HG03432 (cell line): ENCODE data around the gene MYBBP1A.
"Not testable (repeated sequence)": the region's sequence is repeated elsewhere in the genome, so short reads cannot be mapped to it uniquely, and the experiment has no call there.

Experiments
- ATAC-seq: cut with Tn5 transposase; IDR thresholded peaks from one replicate; pipeline ENCODE4 v1.9.1; 2021; ENCODE audit warnings: mild to moderate bottlenecking, moderate library complexity; ENCODE audit not compliant: unreplicated experiment

The MYBBP1A gene, protein sequence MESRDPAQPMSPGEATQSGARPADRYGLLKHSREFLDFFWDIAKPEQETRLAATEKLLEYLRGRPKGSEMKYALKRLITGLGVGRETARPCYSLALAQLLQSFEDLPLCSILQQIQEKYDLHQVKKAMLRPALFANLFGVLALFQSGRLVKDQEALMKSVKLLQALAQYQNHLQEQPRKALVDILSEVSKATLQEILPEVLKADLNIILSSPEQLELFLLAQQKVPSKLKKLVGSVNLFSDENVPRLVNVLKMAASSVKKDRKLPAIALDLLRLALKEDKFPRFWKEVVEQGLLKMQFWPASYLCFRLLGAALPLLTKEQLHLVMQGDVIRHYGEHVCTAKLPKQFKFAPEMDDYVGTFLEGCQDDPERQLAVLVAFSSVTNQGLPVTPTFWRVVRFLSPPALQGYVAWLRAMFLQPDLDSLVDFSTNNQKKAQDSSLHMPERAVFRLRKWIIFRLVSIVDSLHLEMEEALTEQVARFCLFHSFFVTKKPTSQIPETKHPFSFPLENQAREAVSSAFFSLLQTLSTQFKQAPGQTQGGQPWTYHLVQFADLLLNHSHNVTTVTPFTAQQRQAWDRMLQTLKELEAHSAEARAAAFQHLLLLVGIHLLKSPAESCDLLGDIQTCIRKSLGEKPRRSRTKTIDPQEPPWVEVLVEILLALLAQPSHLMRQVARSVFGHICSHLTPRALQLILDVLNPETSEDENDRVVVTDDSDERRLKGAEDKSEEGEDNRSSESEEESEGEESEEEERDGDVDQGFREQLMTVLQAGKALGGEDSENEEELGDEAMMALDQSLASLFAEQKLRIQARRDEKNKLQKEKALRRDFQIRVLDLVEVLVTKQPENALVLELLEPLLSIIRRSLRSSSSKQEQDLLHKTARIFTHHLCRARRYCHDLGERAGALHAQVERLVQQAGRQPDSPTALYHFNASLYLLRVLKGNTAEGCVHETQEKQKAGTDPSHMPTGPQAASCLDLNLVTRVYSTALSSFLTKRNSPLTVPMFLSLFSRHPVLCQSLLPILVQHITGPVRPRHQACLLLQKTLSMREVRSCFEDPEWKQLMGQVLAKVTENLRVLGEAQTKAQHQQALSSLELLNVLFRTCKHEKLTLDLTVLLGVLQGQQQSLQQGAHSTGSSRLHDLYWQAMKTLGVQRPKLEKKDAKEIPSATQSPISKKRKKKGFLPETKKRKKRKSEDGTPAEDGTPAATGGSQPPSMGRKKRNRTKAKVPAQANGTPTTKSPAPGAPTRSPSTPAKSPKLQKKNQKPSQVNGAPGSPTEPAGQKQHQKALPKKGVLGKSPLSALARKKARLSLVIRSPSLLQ (N-terminal part only)

DNA sequence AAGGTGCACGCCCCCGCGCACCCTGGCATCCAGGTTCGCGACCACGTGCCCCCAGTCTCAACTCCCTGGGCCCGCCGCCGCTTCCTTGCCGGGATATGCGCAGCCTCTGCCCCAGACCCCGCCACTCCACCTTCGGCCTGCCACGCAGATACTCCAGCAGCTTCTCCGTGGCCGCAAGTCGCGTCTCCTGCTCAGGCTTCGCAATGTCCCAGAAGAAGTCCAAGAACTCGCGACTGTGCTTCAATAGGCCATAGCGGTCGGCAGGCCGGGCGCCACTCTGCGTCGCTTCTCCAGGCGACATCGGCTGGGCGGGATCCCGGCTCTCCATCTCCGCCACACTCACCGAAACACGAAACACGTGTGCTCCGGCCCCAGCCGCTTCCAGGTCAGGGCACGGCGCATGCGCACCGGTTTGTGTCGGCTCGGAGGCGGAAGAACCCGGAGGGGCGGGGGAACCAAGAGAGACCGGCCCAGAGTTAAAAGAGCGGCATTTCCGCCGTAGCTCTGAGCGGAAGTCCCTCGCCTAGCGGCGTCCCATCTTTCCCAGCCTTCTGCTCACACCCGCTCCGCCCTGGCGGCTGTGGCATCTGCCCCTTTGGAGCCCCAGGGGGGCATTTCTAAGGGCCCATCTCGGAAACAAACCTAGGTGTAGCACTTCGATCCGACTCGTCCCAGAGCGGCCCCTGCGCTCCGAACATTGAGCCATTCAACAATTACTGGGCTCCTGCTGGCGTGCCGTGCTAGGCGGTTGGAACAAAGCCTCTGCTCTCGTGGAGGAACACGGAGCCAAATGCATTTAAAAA is at the start of gene MYBBP1A:
Gene MYBBP1A, minus strand, starts transcription at position 388 of the 803 bp plus-strand sequence. Its CDS starts 60 bp downstream, at position 328.
- peak; percentile 82 for ATAC-seq

DNA sequence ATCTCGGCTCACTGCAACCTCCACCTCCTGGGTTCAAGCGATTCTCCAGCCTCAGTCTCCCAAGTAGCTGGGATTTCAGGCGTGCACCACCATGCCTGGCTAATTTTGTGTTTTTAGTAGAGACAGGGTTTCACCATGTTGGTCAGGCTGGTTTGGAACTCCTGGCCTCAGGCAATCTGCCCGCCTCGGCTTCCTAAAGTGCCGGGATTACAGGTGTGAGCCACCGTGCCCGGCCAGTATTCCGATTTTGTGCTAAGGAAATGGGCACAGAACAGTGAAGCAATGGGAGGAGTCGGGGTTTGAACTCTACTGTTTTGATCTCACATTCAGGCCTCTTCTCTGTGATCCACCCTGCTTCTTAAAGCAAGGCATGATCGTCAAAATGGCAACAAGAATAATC is 49.6 kb upstream of the MYBBP1A start:
- not testable (repeated sequence) for ATAC-seq

DNA sequence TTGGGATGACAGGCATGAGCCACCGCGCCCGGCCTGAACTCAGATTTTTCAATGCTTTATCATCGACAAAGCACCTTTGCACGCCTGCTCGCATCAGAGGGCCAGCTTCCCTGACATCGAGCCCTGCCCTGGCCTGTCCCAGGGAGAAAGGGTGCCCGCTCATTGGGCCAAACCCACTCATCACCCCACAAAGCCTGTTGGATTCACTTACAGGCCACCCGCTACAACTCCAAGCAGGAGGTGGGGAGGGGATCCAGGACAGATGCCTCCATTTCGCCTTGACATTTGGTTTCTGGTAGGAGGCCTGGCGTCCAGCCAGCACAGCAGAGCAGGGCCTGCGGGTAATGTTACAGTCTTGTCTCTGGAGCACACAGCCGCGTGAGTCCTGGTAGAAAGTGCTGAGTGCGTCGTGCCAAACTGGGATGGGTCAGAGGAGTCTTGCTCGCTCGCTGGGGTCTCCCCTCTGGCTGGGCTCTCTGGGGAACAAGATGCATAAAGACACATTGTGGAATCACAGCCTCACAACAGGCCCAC is 49.0 kb upstream of the MYBBP1A start:
- ATAC-seq, result no peak

GRCh38 chr17:4602041-4602440 is 46.9 kb upstream of the MYBBP1A start:
- no peak for ATAC-seq

DNA sequence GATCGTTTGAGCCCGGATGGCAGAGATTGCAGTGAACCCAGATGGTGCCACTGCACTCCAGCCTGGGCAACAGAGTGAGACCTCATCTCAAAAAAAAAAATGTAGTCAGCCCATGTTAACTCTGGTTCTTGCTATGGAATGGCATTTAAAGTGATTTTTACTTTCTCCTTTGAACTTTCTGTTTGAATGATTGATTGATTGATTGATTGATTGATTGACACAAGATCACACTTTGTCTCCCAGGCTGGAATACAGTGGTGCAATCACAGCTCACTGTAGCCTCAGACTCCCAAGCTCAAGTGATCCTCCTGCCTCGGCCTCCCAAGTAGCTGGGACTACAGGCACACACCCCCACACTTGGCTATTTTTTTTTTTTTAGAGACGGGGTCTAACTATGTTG is 46.1 kb upstream of the MYBBP1A start:
- ATAC-seq, result no peak

GRCh38 chr17:4600563-4600962 is 45.4 kb upstream of the MYBBP1A start:
- ATAC-seq, result no peak

DNA sequence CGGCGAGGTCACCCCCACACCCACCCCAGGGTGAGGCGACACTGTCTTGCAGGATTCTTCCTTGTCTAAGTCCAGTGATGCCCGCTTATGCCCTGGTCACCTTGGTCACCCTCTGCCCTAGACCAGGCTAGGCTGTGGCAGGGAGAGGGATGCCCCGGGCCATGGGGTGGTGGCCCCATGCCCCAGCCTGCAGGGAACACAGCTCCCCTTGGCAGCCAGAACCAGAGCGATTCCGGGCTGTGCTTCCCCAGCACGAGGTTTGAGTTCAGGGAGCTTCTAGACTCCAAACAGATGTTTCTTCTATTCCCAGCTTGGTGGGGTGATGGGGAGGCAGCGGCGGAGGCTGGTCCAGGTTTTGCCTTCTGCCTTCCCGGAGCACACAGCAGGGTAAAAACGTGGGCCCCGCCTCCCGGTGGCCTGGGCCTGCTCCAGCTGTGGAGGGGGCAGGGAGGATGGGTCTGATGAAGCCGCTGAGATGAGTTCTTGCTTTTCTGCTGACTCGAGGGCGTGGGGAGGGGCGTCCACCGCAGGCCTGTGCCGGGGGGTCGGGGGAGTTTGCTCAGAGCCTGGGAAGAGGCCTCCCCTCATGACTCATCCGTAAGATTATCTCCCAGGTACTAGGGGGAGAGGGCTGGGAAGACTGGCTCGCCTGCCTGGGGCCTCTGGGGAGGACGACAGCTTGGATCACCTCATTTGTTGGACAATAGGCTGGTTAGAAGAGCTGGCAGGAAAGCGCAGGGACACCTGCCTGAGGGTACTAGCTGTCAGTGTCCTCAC is 44.5 kb upstream of the MYBBP1A start:
- ATAC-seq, result no peak

DNA sequence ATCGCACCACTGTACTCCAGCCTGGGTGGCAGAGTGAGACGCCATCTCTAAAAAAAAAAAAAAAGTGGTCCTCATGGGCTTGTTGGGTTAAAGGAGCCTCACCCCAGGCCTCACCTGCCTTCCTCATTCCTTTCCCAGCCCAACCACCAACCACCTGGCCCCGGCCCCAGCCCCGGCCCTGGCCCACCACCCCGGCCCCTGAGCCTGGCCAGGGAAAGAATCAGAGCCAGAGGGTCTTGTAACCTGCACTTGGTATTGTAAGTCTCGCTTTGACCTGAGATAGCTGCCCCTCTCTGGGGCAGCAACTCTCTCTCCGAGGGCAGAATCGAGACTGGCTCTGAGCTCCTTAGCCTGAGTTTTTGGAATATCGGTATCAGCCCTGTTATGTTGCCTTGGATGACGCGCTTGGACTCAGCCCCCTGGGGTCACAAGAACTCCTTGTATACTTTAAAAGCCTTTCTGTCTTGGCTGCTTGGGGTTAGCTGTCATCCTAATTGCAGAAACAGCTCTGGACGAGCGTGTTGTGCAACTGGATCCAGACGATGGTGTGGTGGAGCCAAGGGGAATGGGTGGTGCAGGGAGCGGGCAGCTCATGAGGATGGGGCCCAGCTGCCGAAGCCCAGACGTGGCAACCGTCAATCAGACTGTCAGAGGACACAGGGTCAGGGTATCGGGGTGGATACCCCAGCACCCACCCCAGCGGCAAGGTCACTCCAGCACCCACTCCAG is 43.8 kb upstream of the MYBBP1A start:
- no peak for ATAC-seq

DNA sequence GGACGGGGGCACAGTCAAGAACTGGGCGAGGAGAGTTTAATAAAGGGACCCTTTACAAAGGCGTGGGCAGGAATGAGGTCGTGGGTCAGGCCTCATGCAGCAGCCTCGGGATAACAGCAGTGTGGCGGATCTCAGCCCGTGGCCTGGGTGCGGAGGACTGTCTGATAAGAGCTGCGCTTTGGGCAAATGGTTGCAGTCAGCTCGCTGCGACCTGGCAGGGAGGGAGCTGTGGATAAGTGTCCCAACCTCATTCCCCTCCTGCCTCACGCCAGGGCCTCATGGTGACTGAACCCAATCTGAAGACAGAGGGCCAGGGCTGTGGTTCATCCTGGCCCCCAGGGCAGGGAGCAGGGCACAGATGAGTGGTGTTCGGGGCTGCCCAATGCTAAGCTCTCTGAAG is 42.8 kb upstream of the MYBBP1A start:
- ATAC-seq, result no peak

- ATAC-seq, result no peak
These were observed 41.6 kb upstream of the MYBBP1A start for GRCh38 chr17:4596636-4597380.

DNA sequence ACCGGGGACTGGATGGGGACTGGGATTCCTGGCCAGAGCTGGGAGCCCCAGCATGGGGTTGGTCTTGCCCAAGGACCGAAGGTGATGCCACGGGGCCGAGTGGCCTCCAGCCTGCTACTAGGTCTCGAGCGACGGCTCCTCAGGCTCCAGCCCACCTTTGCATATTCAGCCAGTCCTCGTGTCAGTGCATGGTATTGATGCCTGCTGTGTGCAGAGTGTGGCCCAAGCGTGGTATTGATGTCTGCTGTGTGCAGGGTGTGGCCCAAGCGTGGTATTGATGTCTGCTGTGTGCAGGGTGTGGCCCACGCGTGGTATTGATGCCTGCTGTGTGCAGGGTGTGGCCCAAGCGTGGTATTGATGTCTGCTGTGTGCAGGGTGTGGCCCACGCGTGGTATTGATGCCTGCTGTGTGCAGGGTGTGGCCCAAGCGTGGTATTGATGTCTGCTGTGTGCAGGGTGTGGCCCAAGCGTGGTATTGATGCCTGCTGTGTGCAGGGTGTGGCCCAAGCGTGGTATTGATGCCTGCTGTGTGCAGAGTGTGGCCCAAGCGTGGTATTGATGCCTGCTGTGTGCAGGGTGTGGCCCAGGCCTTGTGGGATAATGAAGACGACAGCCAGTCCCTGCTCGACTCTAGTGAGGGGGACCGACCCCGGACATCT is 40.6 kb upstream of the MYBBP1A start:
- not testable (repeated sequence) for ATAC-seq

DNA sequence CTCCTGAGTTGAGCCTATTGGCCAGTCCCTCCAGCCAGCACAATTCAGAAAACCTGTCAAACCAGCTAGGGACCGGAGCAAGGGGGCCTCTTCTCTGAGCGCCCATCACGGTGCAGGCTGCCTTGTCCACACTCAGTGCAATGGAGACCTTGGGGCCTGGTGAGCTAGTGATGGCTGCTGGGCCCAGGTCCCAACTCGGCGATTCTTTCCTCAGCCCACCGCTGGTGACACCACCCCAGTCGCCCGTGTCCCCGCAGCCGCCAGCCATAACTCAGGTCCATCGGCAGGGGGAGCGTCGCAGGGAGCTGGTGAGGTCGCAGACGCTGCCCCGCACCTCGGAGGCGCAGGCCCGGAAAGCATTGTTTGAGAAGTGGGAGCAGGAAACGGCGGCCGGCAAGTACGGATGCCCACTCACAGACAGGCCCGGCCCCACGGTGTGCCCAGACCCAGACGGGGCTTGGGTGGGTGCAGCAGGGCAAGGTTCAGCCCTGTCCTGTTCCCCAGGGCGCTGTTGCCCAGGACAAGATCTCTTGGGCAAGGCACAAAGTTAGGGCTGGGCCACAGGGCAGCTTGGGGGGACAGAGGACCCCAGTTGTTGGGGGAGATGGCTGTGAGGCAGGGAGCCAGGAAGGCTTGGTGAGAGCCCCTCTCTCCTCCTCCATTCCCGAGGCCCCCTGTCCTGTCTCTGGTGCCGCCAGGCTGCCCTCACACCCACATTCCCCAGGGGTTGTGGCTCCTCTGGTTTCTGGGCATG is 39.9 kb upstream of the MYBBP1A start:
- no peak for ATAC-seq

DNA sequence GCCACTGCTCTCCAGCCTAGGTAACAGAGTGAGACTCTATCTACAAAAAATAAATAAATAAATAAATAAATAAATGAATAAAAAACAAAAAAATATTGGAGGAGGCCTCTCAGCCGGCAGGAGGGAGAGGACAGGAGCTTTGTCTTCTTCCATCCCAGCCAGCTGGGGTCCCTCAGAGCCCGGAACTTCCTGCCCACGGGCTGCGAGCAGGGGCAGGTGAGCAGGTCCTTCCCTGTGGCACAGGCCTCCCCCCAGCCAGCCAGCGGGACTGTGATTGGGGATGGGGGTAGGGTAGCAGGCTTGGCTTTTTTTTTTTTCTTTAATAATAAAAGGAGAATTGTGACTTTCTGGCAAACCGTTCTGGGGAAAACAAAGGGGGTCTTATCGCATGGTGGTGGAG is 39.2 kb upstream of the MYBBP1A start:
- ATAC-seq, result no peak

DNA sequence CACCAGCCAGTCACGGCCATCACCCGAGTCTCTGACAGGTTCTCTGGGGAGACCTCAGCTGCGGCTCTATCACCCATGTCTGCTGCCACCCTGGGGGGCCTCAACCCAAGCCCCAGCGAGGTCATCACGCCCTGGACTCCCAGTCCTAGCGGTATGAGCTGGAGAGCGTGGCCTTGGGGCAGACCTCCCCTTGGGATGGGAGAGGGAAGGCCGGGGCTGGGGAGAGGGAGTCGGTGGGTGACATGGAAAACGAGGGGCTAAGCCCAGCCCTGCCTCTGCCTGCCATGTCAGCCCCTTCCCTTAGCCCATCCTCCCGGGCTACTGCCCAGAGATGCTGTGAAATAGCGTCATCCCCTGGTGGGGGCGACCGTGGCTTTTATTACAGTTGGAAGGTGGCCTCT is 37.8 kb upstream of the MYBBP1A start:
- ATAC-seq, result no peak

GRCh38 chr17:4592240-4593005 is 37.2 kb upstream of the MYBBP1A start:
- no peak for ATAC-seq

DNA sequence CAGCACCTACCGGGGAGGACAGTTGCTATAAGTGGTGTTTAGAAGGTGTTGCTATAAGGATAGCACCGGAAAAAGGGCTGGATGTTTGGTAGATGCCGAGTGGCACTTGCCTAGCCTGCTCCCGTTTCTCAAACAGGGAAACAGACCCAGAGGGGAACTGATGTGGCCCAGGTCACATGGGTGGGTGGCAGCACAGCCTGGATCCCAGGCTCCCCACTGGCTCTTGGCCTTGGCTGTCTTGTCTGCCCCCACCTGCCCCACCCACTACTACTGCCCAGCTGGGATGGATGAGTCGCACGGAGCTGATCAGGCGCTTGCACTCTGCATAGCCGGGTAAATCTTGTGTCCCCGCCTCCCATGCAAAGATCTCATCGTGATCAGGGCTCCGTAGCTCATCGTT is 36.3 kb upstream of the MYBBP1A start:
- no peak for ATAC-seq
